NCI-H1694 (cell line): ENCODE measurements around the gene NAA10.

ENCODE experiments used
- DNase-seq: peaks from one replicate; lab custom pipeline; 2025; lab: John Stamatoyannopoulos, UW

The NAA10 gene

GRCh38 chrX:153929576-153929975, 5.3 kb downstream of the NAA10 start:
- no peak for DNase-seq

GRCh38 chrX:153928846-153929245, 6.0 kb downstream of the NAA10 start:
- no peak for DNase-seq

GRCh38 chrX:153927922-153928760, 6.7 kb downstream of the NAA10 start:
- peak; percentile 95 for DNase-seq

- DNase-seq = no peak
These were observed 7.2 kb downstream of the NAA10 start for GRCh38 chrX:153927672-153927921.

- peak; percentile 73 for DNase-seq
These were observed 7.8 kb downstream of the NAA10 start for GRCh38 chrX:153926858-153927671.

DNA sequence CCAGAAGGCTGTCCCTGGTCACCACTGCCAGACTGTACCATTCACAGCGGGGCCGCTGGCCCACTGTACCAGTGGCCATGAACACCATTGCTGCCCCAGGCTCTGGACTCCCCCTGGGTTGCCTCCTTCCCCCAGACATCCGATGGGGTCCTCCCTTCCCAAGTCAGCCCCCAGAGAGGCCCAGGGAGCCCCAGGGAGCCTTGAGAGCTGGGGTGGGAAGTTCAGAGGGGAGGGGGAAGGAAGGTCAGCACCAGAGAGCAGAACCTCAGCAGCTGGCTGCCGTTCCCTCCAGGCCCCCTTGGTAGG, 8.3 kb downstream of the NAA10 start:
- DNase-seq = no peak

GRCh38 chrX:153925739-153926551, 8.9 kb downstream of the NAA10 start, which contains the start of gene ARHGAP4:
Gene ARHGAP4, minus strand, starts transcription at chrX:153926264. Its CDS starts 62 bp downstream, at chrX:153926202.
- DNase-seq = no peak

GRCh38 chrX:153925387-153925738, 9.5 kb downstream of the NAA10 start:
- DNase-seq = no peak

- DNase-seq = peak; percentile 57
These were observed 10.5 kb downstream of the NAA10 start for GRCh38 chrX:153924149-153924861.

- peak; percentile 30 for DNase-seq
These were observed 11.6 kb downstream of the NAA10 start for GRCh38 chrX:153922932-153923857.

- peak; percentile 32 for DNase-seq
These were observed 13.1 kb downstream of the NAA10 start for GRCh38 chrX:153921511-153922446.

DNA sequence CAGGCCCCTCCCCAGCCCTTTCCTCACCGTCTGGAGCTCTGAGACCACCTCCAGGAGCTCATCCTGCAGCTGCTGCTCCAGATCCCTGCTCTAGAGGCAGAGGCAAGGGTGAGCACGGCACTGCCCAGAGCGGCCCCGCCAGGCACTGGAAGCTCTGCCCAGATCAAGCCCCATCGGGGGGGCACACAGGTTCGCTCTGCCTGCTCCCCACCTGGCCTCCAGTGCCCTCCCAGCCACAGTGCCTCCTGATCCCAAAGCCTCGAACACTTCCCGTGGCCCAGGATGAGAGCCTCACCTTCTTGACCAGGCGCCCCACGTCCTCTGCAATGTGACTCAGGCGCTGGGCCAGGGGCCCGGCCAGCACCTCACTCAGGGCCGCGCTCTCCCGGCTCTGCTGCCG, 13.8 kb downstream of the NAA10 start:
- DNase-seq = no peak

GRCh38 chrX:153920546-153920945, 14.3 kb downstream of the NAA10 start:
- no peak for DNase-seq

GRCh38 chrX:153919281-153919680, 15.6 kb downstream of the NAA10 start:
- no peak for DNase-seq

DNA sequence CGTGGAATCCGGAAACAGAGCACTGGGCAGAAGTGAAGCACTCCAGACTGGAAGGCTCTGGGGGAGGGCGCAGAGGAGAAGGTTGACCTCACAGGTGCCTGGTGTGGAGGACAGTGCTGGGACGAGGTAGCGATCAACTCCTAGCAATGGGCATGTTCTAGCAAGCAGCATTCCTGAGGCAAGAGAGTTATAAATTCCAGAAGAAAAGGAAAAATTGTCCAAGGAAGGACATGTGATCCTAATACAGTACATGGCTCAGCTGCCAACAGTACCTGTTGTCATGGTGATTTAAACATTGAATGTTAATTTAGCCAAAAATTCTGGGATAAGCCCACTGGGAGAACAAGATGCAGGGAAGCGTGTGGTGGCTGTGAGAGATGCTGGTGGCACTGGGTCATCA, 17.0 kb downstream of the NAA10 start:
- DNase-seq = no peak

DNA sequence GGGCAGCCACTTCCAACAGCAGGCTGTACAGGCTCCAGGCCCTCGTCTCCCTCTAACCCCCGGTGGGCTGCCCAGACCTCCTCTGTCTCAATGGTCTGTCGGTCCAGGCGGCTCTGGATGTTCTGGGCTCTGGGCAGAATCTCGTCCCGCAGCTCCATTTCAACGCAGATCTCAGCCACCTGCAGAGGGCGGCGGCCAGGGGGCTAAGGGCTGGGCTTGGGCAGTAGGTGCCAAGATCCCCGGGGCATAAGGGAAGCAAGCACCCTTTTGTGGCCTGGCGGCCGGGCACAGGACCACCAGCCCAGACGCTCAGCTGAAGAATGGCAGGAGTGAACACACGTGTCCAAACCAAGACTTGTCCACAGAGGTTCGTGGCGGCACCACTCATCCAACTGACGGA, 21.1 kb downstream of the NAA10 start:
- no peak for DNase-seq

- no peak for DNase-seq
These were observed 21.6 kb downstream of the NAA10 start for GRCh38 chrX:153913211-153913610.

DNA sequence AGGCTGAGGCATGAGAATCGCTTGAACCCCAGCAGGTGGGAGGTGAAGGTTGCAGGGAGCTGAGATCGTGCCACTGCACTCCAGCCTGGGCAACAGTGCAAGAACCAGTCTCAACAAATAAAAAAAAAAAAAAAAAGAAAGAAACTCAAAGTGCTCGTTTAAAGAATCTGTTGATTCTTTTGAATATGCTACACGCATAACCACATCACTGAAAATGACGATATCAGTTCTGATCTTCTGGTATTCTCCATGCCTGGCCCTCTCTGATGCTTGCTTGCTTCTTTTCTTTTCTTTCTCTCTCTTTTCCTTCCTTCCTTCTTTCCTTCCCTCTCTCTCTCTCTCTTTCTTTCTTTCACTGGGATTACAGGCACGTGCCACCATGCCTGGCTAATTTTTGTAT, 23.0 kb downstream of the NAA10 start:
- no peak for DNase-seq

GRCh38 chrX:153910446-153910845, 24.4 kb downstream of the NAA10 start:
- DNase-seq = no peak

DNA sequence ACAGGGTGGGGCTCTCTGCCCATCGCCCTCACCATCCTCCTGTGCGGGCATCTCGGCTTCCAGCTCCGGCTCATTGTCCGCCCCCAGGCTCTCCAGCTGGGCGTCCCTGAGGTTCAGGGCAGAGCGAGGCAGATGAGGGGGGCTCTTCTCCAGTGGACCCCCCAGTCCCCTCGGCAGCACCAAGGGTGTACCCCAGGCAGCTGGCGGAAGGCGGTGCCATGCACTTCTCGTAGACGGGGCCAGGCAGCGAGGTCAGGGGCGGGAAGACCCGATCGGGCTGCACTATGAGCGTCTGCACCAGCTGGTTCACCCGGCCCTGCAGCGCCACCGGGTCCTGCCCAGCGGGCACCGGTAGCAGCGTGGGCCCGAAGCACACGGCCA, 24.9 kb downstream of the NAA10 start:
- DNase-seq = no peak
